ENCODE measurements around the gene SPARC. TPM values are rescaled to one million over a fixed set of nuclear protein-coding genes. Genes with fewer than 3 reads are reported as not detected.

Gene SPARC
- total and polyA plus RNA-seq, 10 donors, result 76.5 to 963 (median 440) TPM

DNA sequence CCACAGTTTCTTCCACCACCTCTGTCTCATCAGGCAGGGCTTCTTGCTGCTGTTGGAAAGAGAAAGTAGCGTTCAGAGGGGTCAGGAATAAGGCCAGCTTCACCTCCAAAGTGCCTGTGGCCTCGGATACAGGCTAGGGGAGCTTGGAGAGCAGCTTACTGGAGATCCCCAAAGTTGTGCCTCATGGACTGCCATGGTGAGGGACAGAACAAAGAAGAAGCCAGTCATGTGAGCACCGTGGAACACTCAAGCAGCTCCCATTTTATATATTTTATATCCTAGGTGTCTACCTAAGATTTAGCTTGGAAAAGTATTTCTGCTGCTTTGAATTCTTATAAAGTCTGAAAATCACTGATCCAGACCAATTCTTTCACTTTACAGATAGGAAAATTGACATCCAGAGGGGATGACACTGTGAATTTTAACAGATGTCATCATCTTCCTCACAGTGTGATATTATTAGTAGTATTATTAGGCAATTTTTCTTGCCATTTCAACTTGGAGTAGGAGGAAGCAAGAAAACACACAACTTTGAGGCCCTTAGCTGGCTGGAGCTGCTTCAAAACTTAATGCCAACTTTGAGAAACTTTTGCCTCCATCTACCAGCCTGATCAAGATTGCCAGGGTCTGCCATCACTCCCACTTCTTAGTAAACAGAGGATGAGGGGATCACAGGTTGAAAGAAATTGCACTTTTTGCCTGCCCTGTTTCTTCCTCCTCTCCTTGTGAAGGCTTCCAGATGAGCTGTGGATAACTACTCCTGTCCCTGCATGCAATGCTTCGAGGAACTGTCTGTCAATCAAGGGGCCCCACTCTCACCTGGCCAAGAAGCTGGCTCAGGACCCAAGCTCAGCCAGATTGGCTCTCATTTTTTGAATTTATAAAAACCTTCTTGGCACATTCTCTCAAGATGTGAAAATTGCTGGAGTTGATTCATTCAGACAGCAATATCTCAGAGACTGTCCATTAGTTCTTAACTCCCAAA is 11.8 kb downstream of the SPARC start:
- intact Hi-C loops (cut with DNase I; ENCODE audit: low total_unique reads), result no loop called here
- H3K36me3 ChIP-seq, result peaks cover 0 to 46% (median under 1%) of the 10 kb centered on the region in 6 donors
- peak overlapping the region; percentile 35 to 89 (median 78) for H3K27ac ChIP-seq

DNA sequence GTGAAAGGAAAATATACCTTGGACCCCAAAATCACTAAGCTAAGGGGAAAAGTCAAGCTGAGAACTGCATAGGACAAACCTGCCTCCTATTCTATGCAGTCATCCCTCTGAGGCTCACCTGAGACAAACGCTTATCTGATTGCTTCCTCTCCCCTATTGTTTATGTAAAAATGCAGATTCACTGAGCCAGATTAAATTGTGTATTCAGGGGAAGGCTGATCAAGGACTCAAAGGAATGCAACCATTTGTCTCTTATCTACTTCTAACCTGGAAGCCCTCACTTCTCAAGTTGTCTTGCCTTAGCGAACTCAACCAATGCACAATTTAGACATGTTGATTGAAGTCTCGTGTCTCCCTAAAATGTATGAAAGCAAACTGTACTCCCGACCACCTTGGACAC is 13.3 kb downstream of the SPARC start:
- H3K4me1 ChIP-seq, result peaks cover 16 to 91% (median 67%) of the 10 kb centered on the region in 6 donors
- no peak for DNase-seq
- H3K27ac ChIP-seq, result peak overlapping the region in 7 of 8 donors; percentile 62 to 89 (median 79)
- H3K9me3 ChIP-seq, result no peaks in the 10 kb centered on the region
- no peak for TF ChIP-seq POLR2A (IDR thresholded peaks at IDR 0.05)
- TF ChIP-seq, protein P1, sequence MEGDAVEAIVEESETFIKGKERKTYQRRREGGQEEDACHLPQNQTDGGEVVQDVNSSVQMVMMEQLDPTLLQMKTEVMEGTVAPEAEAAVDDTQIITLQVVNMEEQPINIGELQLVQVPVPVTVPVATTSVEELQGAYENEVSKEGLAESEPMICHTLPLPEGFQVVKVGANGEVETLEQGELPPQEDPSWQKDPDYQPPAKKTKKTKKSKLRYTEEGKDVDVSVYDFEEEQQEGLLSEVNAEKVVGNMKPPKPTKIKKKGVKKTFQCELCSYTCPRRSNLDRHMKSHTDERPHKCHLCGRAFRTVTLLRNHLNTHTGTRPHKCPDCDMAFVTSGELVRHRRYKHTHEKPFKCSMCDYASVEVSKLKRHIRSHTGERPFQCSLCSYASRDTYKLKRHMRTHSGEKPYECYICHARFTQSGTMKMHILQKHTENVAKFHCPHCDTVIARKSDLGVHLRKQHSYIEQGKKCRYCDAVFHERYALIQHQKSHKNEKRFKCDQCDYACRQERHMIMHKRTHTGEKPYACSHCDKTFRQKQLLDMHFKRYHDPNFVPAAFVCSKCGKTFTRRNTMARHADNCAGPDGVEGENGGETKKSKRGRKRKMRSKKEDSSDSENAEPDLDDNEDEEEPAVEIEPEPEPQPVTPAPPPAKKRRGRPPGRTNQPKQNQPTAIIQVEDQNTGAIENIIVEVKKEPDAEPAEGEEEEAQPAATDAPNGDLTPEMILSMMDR (IDR thresholded peaks at IDR 0.05 in 8 of 11, conservative IDR thresholded peaks at IDR 0.05 in 3 of 11), result no peak
- H3K27me3 ChIP-seq (replicated peaks in 1 of 7), result no peaks in the 10 kb centered on the region
- no peak overlapping the region for H3K4me3 ChIP-seq
- peaks cover 0 to 61% (median 7%) of the 10 kb centered on the region in 6 donors for H3K36me3 ChIP-seq
- 73 to 83% (median 77%) methylated on average over 4 of the region's 4 CpGs for WGBS, 5 donors
- intact Hi-C loops (cut with DNase I; ENCODE audit: low total_unique reads), result no loop called here

More for the DNA sequence above, 11.8 kb downstream of the SPARC start:
- no peaks in the 10 kb centered on the region for H3K27me3 ChIP-seq (replicated peaks in 1 of 7)
- H3K4me3 ChIP-seq, result no peak overlapping the region
- WGBS, 5 donors, result 64 to 85% (median 68%) methylated on average over 4 of the region's 4 CpGs
- TF ChIP-seq POLR2A (IDR thresholded peaks at IDR 0.05), result no peak
- no peak for TF ChIP-seq POLR2AphosphoS5 (IDR thresholded peaks at IDR 0.05)
- TF ChIP-seq, protein P1 (IDR thresholded peaks at IDR 0.05 in 8 of 11, conservative IDR thresholded peaks at IDR 0.05 in 3 of 11), result no peak
- DNase-seq, result no peak
- peaks cover 16 to 97% (median 76%) of the 10 kb centered on the region in 6 donors for H3K4me1 ChIP-seq
- no peaks in the 10 kb centered on the region for H3K9me3 ChIP-seq

DNA sequence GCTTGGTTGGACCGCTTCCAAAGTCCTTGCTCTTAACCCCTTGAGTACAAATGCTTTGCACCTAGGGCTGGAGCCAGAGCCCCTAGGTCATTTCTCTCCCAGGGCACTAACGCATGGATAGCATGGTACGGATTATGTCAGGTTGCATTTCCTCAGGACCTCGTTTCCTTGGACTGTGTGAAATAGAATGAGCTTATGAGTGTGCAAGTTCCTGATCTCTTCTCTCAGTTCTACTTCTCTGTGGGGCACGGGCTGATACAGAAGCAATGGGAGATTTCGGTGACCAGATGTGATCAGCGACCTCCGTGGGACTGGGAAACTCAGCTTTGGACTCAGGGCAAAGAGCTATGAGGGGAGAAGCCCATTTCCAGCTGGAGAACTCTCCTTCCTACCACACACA is 14.2 kb downstream of the SPARC start:
- TF ChIP-seq, protein P1 (IDR thresholded peaks at IDR 0.05 in 8 of 11, conservative IDR thresholded peaks at IDR 0.05 in 3 of 11), result no peak
- TF ChIP-seq POLR2AphosphoS5 (IDR thresholded peaks at IDR 0.05) (no peak), POLR2A (IDR thresholded peaks at IDR 0.05) (no peak)
- Histone ChIP-seq H3K27me3 (replicated peaks in 1 of 7) (no peaks in the 10 kb centered on the region), H3K27ac (peak overlapping the region; percentile 23 to 89 (median 74)), H3K4me3 (no peak overlapping the region), H3K4me1 (peaks cover 12 to 86% (median 60%) of the 10 kb centered on the region in 6 donors), H3K9me3 (no peaks in the 10 kb centered on the region), H3K36me3 (peaks cover 0 to 70% (median 9%) of the 10 kb centered on the region in 6 donors)
- DNase-seq, result no peak
- intact Hi-C loops (cut with DNase I; ENCODE audit: low total_unique reads), result no loop called here
- WGBS, 5 donors, result 58 to 76% (median 67%) methylated on average over 8 of the region's 8 CpGs

DNA sequence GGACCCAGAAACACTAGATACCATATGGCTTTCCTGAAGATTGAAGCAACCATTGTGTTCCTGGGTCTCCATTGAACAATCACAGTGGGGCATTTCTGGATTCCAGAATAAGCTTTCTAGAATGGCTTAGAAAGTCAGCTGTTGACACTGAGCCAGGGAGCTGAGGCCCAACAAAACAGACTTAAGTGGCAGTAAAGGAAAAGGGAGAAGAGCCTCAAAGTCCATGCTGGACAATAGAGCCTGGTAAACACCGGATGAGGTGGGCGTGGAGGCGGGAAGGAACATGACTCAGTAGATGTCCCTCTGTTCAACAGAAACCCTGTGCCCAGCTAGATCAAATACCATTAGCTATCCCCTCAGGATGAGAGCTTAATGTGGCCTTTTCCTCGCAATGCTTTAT is 14.8 kb downstream of the SPARC start:
- WGBS, 5 donors, result 49 to 70% (median 64%) methylated on average over 4 of the region's 4 CpGs
- Histone ChIP-seq H3K9me3 (no peaks in the 10 kb centered on the region), H3K27ac (peak overlapping the region; percentile 36 to 89 (median 74)), H3K4me1 (peaks cover 11 to 86% (median 54%) of the 10 kb centered on the region in 6 donors), H3K4me3 (no peak overlapping the region), H3K27me3 (replicated peaks in 1 of 7) (no peaks in the 10 kb centered on the region), H3K36me3 (peaks cover 0 to 76% (median 12%) of the 10 kb centered on the region in 6 donors)
- no peak for DNase-seq
- intact Hi-C loops (cut with DNase I; ENCODE audit: low total_unique reads), result no loop called here
- TF ChIP-seq, protein P1 (IDR thresholded peaks at IDR 0.05 in 8 of 11, conservative IDR thresholded peaks at IDR 0.05 in 3 of 11), result no peak
- peak in 1 of 3 donors; percentile 66 for TF ChIP-seq POLR2AphosphoS5 (IDR thresholded peaks at IDR 0.05)

Data from spleen (tissue), 11 donors.